GM12873 (cell line): Measurements from ENCODE around the gene TSSK1B.

Experiments used
- TF ChIP-seq, protein P1 (sequence below): IDR thresholded peaks from 2 replicates; pipeline ENCODE4 v1.5.1; 2012; ENCODE audit warnings: low read depth, mild to moderate bottlenecking, moderate library complexity, low read length, control low read depth; ENCODE audit not compliant: insufficient read depth; ENCODE audit errors: missing control alignments

Gene TSSK1B

DNA sequence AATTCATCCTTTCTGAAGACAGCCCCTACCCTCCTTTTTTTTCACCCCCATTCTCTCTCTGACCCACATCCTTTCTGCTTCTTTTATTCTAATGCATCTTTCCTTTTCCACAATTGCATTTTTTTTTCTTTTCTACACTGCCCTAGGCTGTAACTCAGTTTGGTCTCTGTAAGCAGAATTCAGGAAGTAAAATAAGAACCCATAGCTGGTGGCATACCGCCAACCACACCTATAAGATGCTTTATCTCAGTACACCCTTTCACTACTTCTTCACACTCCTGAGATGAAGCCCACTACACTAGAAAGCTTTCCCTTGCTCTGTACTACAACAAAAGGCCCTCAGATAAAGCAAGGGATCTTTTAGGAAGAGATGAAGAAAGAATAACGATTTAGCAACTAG is 16.1 kb upstream of the TSSK1B start:
- TF ChIP-seq, protein P1, sequence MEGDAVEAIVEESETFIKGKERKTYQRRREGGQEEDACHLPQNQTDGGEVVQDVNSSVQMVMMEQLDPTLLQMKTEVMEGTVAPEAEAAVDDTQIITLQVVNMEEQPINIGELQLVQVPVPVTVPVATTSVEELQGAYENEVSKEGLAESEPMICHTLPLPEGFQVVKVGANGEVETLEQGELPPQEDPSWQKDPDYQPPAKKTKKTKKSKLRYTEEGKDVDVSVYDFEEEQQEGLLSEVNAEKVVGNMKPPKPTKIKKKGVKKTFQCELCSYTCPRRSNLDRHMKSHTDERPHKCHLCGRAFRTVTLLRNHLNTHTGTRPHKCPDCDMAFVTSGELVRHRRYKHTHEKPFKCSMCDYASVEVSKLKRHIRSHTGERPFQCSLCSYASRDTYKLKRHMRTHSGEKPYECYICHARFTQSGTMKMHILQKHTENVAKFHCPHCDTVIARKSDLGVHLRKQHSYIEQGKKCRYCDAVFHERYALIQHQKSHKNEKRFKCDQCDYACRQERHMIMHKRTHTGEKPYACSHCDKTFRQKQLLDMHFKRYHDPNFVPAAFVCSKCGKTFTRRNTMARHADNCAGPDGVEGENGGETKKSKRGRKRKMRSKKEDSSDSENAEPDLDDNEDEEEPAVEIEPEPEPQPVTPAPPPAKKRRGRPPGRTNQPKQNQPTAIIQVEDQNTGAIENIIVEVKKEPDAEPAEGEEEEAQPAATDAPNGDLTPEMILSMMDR = no peak

DNA sequence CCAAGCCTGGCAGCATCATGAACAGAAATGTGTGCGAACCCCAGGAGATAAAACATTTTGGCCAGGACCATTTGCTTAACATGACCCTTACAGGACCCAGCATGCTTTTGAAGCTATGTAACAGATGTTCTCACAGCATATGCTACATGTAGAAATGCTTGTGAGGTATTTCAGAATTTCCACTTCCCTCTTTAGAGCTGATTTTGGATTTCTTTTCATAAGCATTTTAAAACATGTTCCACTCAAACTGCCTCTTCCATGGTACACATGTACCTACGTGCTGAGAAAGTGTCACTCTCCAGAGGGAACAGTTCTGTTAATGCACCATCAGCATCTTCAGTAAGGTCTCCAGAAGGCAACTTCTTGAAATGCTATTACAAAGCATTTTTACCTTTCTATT is 15.7 kb upstream of the TSSK1B start:
- TF ChIP-seq, protein P1 = no peak

DNA sequence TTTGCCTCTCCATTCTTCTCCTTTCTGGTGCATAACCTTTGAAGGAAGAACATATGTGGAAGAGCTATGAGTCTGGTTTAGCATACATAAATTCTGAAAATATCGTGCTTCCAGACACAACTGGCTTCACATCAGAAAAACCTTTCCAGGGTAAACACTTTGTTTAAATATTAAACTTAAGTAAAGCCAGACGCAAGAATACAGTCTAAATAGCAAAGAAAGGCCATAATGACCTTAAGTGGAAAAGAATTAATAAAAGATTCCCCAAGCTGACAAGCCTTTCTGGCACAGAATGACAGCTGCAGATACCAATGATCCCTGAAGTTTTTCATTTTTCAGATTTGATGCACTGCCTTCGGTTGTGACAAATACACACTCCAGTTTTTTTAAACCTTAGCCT is 13.5 kb upstream of the TSSK1B start:
- TF ChIP-seq, protein P1 = no peak

DNA sequence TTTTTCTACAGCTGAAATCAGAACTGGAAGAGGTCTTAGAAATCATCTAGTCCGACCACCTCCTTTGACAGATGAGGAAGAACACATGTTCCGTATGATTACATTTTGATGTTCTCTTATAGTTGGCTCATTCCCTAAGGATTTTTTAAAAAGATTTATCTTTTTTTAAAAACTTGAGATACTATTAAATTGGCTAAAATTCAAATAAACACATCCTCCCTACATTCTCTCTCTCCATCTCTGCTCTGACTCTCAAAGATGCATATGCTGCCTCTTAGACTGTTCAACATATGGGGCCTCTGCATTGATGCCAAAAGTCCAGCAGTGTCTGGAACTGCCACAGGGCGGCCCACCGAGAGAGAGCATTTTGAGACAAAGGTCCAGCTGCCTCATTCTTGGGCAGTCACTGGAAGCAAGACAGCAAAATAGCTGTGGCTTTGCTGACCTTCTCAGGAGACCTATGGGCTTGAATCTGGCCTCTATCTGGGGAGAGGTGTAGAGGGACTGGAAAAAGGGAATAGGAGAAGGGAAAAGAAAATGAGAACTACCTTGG is 12.8 kb upstream of the TSSK1B start:
- TF ChIP-seq, protein P1 = no peak

DNA sequence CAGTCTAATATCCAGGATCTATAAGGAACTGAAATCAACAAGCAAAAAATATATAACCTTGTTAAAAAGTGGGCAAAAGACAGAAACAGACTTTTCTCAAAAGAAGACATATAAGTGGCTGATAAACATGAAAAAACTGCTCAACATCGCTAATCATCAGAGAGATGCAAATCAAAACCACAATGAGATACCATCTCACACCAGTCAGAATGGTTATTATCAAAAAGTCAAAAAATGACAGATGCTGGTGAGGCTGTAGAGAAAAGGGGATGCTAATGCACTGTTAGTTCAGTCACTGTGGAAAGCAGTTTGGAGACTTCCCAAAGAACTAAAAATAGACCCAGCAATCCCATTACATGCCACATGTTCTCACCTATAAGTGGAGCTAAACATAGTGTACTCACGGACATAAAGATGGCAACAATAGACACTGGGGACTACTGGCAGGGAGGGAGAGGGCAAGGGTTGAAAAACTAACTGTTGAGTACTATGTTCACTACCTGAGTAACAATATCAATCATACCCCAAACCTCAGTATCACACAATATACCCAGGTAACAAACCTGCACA is 11.7 kb upstream of the TSSK1B start:
- TF ChIP-seq, protein P1 = no peak

DNA sequence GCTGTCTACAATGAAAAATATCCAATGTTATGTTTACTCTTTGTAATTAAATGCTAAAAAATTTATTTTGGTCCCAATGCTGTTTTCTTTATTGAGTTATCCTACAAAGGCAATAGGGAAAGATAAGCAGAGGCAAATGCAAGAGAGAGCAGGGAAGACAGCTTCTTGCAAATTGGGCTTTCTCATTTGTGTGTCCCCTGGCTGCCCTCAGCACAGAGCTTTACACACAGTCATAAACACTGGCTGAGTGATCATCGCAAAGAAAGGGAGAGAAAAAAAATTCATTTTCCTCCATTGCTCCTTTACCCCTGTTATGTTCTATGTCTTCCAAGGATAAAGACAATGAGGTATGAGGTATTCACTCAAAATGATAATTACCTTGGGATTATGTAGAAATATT is 2.3 kb upstream of the TSSK1B start:
- TF ChIP-seq, protein P1 = no peak

DNA sequence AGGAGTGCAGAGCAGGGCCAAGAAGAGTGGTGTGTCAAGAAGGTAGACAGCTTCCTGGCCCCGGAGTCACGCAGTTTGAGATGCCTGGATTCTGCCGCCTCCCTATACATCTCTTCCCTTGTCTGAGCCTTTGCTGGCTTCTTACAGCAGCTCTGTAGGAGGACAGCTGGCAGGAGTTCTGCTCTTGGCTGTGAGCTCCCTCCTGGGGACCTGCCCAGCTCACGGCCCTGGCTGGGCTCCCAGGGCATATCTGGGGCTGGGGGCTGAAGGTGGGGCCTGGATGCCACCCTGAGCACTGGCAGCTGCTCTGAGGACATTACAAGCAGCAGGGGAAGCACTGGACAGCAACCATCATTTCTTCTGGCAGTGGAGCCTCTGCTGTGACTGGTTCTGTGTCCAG is 786 bp upstream of the TSSK1B start:
- TF ChIP-seq, protein P1 = no peak
